DMS53 (cell line): ENCODE measurements around the gene PPIF.

Experiments
- DNase-seq: peaks from one replicate; lab custom pipeline; 2025; lab: John Stamatoyannopoulos, UW

The PPIF gene

GRCh38 chr10:79402951-79403350 is 55.7 kb downstream of the PPIF start:
- DNase-seq: no peak

DNA sequence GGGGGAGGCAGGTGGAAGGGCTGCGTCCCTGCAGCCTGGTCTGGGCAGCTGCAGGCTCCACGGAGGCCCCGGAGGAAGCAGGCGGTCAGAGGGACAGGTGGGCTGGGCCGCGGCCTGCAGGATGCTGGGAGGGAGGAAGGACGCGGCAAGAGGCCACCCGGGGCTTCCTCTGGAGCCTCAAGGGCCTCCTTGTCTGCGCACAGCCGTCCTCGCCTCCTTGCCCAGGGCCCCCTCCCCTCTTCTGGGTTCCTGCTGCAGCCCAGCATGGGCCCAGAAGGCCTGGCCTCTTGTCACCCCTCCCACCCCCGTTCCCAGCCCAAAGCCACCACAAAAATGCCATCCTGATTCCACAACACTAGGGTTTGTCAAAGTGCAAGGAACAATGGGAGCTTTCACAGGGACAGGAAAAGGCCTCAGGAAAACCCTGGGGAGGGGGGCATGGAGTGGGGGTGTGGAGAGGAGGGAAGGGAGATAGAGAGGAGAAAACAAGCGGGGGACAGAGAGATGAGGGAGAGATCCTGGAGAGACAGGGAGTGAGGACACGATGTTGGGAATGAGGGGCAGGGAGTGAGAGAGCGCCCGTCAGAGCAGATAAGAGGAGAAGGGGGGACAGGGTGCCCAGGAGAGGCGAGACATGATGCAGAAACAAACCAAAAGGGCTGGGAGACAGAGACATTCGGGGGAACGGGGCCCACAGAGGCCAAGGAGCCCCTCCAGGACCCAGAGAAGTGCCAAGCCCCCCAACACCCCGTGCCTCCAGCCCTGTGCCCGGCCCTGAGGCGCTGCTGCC is 56.4 kb downstream of the PPIF start:
- no peak for DNase-seq

DNA sequence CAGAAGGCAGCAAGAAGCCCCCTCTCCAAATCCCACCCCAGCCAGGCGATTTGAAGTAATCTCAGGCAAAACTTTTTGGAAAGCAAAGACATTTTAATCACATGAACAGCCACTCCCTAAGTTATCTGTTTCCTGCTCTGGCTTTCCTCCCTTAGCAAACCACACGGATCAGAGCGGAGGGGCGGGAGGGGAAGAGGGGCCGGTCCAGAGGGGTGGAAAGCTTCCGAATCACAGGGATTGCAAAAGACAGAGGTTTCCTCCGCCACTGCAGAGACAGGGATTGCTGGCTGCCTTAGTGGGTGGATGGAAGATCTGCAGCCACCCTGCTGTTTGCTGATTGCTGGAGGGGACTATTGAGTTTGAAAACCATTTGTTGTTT is 57.0 kb downstream of the PPIF start:
- DNase-seq: no peak

GRCh38 chr10:79404690-79405131 is 57.4 kb downstream of the PPIF start:
- no peak for DNase-seq
